Activated naive CD4-positive, alpha-beta T cell treated with anti-CD3 and anti-CD28 coated beads, Interleukin-2, amount 50 U/mL, for 72 hours (primary cell): ENCODE measurements around the gene ETV3. TPM values are rescaled to one million over a fixed set of nuclear protein-coding genes. Genes with fewer than 3 reads are reported as not detected.
A peak's percentile ranks its signal among the peaks of the same experiment; 100 is the strongest.
"Not testable (repeated sequence)": the region's sequence is repeated elsewhere in the genome, so short reads cannot be mapped to it uniquely, and the experiment has no call there.

Experiments
- ATAC-seq, 2 donors: fragments of 150-1000 bp; cut with Tn5 transposase; 2 replicates each; pipeline ENCODE4 v1.10.0; 2021; ENCODE audit warnings: mild to moderate bottlenecking in 2 of 2, moderate library complexity in 2 of 2
- DNase-seq, 2 donors: peaks; one replicate each; pipeline ENCODE4 v3.0.0; 2021 to 2022; ENCODE audit warnings: low spot score in 2 of 2
- H3K27ac Mint-ChIP-seq, 2 donors: one replicate each; pipeline ENCODE4 v1.8.0; 2022; ENCODE audit warnings: mild to moderate bottlenecking in 2 of 2, mixed read lengths in 2 of 2
- H3K36me3 Mint-ChIP-seq, 2 donors: one replicate each; pipeline ENCODE4 v1.8.0; 2022; ENCODE audit warnings: mixed read lengths in 2 of 2
- H3K9me3 Mint-ChIP-seq, 2 donors: one replicate each; pipeline ENCODE4 v1.8.0; 2022; ENCODE audit warnings: mixed read lengths in 2 of 2
- total RNA-seq, 2 donors: library from RNA; stranded (reverse); gene quantifications; one replicate each; pipeline ENCODE4 v1.2.3, GENCODE V29; 2022

The ETV3 gene
- total RNA-seq = 10 to 100 TPM; 27.0 to 49.3 TPM

DNA sequence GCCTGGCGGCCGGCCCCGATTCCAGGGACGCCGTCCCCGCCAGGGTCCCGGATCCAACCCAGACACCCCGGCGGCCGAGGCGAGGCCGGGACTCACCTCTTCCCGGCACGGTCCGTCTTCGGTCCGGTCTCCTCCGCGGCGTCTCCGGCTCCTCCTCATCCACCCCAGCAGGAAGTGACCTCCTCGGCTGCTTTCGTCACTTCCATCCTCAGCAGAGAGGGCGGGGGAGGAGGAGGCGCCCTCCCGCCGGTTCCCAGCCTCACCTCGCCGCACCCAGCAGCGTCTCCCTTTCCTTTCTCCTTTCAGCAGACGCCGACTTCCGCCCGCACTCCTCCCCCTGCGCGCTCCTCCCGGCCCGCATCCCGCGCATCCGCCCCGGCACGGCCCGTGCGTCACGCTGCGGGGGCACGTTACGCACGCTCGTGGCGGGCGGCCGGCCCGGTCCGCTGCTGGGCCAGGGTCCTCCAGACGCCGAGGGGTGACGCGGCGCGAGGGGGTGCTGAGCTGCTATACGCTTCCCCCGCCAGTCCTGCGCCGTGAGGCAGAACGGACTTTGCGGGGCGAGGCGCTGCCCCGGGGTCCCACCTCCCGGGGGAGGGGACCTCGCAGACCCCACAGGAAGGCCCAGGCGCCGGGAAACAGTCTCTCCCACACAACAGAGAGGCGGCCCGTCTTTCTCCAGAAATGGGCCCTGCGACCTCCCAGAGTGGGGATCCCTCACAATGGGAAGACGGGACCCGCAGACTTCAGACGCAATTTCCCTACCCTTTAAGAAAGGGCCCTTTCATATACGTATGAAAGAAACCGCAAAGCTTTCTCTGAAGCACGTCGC, at the start of gene ETV3:
Gene ETV3 (minus strand): TSS at position 176 of the 832 bp plus-strand sequence. CDS start 2,043 bp downstream, outside the sequence.
- ATAC-seq = peak; percentile 82 to 88
- Mint-ChIP-seq H3K9me3 (no peaks in the 10 kb centered on the region), H3K27ac (peak within 1 kb of the TSS; percentile 90 to 96), H3K36me3 (peaks cover 28 to 33% of the 10 kb centered on the region in 2 donors)
- peak; percentile 79 to 92 for DNase-seq

DNA sequence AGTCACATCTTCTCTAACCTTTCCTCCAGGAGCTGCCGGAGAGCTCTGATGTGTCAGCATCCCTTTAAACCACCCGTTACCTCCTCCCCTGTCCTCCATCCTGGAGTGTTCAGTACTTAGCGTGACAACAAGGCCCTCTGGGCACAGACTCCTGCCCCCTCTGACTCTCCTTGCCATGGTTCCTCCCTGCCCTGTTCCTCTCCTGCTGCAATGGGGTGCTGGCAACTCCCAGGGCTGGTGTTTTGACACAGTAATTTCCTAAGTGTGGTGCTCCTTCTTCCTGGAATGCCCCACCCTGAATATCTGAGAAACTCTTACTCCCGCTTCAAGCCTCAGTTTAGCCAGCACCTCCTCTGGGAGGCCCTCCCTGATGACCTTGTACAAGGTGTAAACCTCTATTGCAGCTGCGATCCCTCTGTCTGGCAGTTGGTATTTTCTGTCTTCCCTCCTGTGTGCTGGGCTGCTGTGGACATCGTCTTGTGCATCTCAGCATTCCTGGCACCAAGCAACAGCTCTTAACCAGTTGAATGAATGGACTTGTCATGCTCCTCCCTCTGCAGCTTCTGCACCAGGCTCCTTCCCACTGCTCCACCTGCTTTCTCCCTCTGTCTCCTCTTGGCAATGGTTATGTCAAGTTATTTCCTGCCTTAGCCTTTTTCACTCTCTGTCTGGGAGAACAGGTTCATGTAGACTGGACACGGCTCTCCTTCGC, 48.2 kb upstream of the ETV3 start:
- Mint-ChIP-seq H3K9me3 (no peaks in the 10 kb centered on the region), H3K27ac (no peak overlapping the region), H3K36me3 (no peaks in the 10 kb centered on the region)
- ATAC-seq (no peak), DNase-seq (no peak)

DNA sequence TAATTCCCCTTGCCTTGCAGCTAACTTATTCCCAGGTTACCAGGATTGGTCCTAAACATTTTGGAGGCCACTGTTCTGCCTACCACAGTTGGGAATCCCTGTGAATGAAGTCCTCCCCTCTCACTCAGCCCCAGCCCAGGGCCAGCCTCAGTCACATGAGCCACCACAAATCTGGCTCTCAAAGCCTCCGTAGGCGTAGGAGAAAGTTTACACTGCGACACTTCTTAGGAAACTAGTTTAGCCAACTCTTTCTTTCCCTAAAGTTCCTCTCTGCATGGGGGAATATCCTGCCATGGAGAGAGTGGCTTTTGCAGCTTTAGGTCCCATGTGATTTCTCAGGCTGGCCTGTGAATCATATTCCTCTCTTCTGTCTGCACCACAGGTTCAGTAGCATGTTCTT, 45.7 kb upstream of the ETV3 start:
- no peak for ATAC-seq
- no peak for DNase-seq
- H3K27ac Mint-ChIP-seq = no peak overlapping the region
- H3K36me3 Mint-ChIP-seq = no peaks in the 10 kb centered on the region
- no peaks in the 10 kb centered on the region for H3K9me3 Mint-ChIP-seq

DNA sequence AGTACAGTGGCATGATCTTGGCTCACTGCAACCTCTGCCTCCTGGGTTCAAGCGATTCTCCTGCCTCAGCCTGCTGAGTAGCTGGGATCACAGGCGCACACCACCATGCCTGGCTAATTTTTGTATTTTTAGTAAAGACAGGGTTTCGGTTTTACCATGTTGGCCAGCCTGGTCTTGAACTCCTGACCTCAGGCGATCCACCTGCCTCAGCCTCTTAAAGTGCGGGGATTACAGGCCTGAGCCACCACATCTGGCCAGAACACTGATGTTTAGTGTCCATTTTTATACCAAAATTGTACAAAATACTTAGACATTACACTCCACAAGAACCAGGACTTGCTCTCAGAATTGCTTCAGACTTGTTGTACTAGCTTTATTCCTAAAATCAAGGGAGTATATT, 44.2 kb upstream of the ETV3 start:
- not testable (repeated sequence) for ATAC-seq, H3K9me3 Mint-ChIP-seq

DNA sequence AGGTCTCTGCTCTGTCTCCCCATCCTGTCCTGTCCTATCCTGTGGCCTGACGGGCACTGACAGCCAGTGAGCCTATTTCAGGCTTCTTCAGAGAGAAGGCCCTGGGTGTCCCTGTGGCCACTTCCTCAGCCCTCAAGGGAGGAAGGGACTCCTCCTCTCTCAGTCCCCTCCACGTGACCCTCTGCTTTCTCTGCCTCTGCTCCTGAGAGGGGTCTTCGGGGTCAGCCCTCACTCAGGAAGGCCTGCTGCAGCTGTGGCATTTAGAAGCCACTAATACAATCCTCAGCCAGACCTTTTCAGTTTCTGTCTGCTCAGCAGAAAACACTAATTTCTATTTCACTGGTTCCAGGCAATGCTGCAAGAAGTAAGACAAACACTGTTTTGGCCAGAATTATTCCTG, 43.6 kb upstream of the ETV3 start:
- DNase-seq (no peak), ATAC-seq (no peak)
- Mint-ChIP-seq H3K9me3 (no peaks in the 10 kb centered on the region), H3K36me3 (no peaks in the 10 kb centered on the region), H3K27ac (no peak overlapping the region)

More for the DNA sequence above, 44.2 kb upstream of the ETV3 start:
- not testable (repeated sequence) for H3K36me3 Mint-ChIP-seq, DNase-seq, H3K27ac Mint-ChIP-seq

GRCh38 chr1:157181258-157181657, 43.1 kb upstream of the ETV3 start:
- no peak overlapping the region for H3K27ac Mint-ChIP-seq
- H3K9me3 Mint-ChIP-seq = no peaks in the 10 kb centered on the region
- DNase-seq (no peak), ATAC-seq (no peak)
- no peaks in the 10 kb centered on the region for H3K36me3 Mint-ChIP-seq

- H3K27ac Mint-ChIP-seq = peak overlapping the region in 1 of 2 donors; percentile 31
- ATAC-seq (no peak), DNase-seq (no peak)
- no peaks in the 10 kb centered on the region for H3K9me3 Mint-ChIP-seq
- no peaks in the 10 kb centered on the region for H3K36me3 Mint-ChIP-seq
Measured at GRCh38 chr1:157178490-157178889, 40.3 kb upstream of the ETV3 start.

DNA sequence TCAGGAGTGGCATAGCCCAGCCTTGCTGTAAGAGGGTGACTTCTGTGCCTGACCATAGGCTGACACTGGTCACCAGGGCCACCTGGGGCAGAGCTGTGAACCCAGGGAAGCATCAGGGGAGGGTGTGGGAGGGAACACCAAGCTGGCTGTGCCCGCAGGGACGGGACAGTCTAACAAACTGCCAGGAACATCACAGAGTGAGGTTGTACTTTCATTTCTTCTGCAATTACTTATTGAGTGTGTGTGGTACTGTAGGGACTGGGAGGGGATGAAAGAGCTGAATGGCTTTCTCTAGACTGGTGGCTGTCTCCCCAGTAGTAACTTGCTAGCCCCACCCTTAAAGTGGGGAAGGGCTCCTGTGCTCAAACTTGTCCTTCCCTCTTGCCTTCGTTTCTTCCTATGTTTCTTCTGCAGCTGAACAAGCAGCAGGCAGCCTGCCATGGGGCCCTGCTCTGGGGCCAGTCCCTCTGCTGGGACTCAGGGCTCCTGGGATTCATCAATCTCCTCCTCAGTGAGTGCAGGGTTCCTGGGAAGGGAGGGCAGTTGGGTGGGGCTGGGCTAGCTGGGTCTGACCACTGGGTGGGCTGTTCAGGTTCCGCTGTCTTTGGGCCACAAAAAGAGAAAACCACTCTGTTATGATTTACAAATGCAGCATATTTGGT, 39.7 kb upstream of the ETV3 start:
- no peaks in the 10 kb centered on the region for H3K36me3 Mint-ChIP-seq
- peak overlapping the region in 1 of 2 donors; percentile 31 for H3K27ac Mint-ChIP-seq
- no peaks in the 10 kb centered on the region for H3K9me3 Mint-ChIP-seq
- ATAC-seq (no peak), DNase-seq (no peak)

DNA sequence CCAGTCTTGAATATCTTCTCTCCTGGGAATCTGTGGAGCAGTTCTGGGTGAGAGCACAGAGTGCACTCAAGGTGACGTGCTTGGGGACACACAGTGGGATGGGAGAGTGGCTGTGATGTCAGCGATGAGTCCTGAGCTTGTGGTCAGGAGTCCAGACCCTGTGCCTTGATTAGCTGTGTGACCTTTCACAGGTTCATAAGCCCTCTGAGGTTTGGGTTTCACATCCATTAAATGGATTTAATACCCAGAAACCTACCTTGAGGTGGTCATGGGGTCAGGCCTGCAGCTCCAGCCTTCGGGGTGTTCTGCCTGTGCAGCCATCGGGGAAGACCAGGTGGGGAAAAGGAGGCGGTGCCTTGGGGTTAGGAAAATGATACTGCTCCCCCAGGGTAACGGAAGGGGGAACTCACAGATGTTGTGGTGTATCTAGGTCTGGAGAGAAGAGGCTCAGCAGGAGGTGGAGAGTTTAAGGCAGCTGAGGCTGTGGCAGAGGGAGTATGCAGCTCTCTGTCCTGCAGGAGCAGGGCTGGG, 38.5 kb upstream of the ETV3 start:
- ATAC-seq (no peak), DNase-seq (no peak)
- no peaks in the 10 kb centered on the region for H3K36me3 Mint-ChIP-seq
- H3K27ac Mint-ChIP-seq = no peak overlapping the region
- no peaks in the 10 kb centered on the region for H3K9me3 Mint-ChIP-seq

GRCh38 chr1:157176016-157176415, 37.8 kb upstream of the ETV3 start:
- Mint-ChIP-seq H3K9me3 (no peaks in the 10 kb centered on the region), H3K27ac (peak overlapping the region in 1 of 2 donors; percentile 25), H3K36me3 (no peaks in the 10 kb centered on the region)
- ATAC-seq (no peak), DNase-seq (no peak)

DNA sequence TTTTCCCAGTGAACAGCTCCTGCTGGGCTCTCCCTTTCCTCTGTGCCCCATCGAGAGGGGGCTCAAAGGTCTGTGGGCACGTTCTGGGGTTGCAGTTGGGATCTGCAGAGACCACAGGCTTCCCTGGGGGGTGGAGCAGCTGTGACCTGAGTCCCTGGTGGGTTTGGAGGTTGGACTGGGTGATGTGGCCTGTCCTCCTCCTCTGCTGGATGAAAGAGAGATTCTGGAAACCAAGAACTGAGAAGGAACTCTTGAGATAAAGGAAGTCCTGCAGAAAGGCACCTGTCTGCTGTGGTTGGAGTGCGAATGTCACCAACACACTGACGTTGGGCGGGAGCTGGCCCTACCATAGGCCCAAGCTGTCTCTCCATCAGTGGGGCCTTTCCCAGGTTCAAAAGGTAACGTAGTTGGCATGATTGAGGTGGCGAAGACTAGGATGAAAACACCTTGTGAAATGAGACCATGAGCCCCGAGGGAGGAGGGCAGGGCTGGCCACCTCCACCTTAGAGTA, 35.8 kb upstream of the ETV3 start:
- no peak for ATAC-seq
- H3K9me3 Mint-ChIP-seq = no peaks in the 10 kb centered on the region
- H3K27ac Mint-ChIP-seq = no peak overlapping the region
- H3K36me3 Mint-ChIP-seq = no peaks in the 10 kb centered on the region
- no peak for DNase-seq

DNA sequence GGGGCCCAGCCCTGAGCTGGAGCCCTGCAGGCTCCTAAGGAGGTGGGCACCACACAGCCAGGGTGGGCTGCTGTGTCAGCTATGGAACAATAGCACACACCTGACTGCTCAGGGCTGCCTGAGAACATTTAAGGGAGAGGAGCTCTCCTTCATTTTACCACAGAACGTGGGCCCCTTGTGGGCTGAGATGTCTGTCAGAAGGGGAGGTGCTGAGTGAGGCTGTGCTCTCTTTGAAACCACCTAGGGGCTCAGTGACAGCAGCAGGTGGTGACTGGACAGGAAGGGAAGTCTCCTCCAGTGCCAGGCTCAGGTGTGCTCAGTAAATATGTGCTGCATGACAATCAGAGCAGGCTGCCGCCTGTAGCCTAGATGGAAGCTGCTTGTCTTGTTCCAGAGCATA, 35.0 kb upstream of the ETV3 start:
- not testable (repeated sequence) for H3K9me3 Mint-ChIP-seq

GRCh38 chr1:157172591-157172990, 34.4 kb upstream of the ETV3 start:
- not testable (repeated sequence) for H3K9me3 Mint-ChIP-seq, ATAC-seq, H3K27ac Mint-ChIP-seq, DNase-seq, H3K36me3 Mint-ChIP-seq

More for the DNA sequence above, 35.0 kb upstream of the ETV3 start:
- H3K36me3 Mint-ChIP-seq, H3K27ac Mint-ChIP-seq, DNase-seq, ATAC-seq: not testable (repeated sequence)

- not testable (repeated sequence) for H3K36me3 Mint-ChIP-seq, H3K27ac Mint-ChIP-seq, DNase-seq, H3K9me3 Mint-ChIP-seq
- peak; percentile 41 to 47 for ATAC-seq
Measured at GRCh38 chr1:157171903-157172503, 33.8 kb upstream of the ETV3 start.

DNA sequence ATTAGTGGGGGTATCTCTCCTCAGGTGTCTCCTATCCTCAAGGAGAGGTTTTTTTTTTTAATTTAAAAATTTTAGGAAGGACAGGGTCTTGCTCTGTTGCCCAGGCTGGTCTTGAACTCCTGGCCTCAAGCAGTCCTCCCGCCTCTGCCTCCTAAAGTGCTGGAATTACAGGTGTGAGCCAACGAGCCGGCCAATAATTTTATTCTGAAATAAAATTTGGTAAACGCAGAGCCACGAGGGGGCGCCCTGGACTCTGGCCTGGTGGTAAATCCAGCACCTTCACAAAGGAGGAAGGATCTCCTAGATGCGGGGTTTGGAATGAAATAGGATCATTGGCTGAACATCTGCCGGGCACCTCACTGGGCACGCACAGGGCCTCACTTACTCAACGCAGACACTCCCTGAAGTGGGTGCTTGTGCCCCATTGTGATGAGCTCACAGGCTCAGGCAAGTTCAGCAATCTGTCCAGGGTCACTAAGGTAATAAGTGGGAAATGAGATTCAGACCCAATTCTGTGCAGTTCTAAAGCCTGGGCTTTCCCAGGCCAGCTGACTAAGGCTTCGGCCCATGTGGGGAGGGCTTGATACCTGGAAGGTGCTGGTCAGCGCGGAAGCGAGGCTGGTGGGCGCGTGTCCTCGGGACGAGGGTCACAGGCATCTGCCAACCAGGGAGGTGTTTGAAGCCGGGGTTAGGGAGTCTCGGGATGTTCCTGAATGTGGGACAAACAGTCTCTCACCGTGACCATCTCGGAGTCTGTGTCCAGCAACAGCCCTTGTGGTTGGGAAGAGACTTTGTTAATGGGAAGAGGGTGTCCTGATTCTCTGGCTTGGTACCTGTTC, 32.7 kb upstream of the ETV3 start:
- ATAC-seq = no peak

DNA sequence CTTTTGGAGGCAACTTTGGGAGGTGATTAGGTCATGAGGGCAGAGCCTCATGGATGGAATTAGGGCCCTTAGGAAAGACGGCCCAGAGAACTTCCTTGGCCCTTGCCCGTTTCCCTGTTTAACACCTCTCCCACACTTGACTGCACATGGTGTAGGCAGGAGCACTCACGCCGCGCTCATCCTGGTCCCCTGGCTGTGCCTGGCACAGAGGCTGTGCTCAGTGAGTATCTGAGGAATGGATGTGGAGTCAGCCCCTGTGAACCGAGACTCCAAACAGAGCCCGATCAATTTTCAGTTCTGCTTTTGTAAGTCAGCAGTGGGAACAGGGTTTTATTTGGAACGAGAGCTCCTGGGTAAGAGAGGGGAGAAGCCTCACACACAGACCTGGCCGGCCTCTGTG, 29.8 kb upstream of the ETV3 start:
- ATAC-seq = no peak
- Mint-ChIP-seq H3K9me3 (no peaks in the 10 kb centered on the region), H3K36me3 (no peaks in the 10 kb centered on the region), H3K27ac (no peak overlapping the region)
- no peak for DNase-seq

More for the DNA sequence above, 32.7 kb upstream of the ETV3 start:
- DNase-seq = peak in 1 of 2 donors; percentile 68
- no peaks in the 10 kb centered on the region for H3K36me3 Mint-ChIP-seq
- H3K27ac Mint-ChIP-seq = no peak overlapping the region
- H3K9me3 Mint-ChIP-seq = no peaks in the 10 kb centered on the region
